ENCODE measurements around the gene SESN3.
"Not testable (repeated sequence)": the region's sequence is repeated elsewhere in the genome, so short reads cannot be mapped to it uniquely, and the experiment has no call there.

The SESN3 gene

GRCh38 chr11:95212609-95213008 lies 18.4 kb downstream of the SESN3 start:
- no peak for DNase-seq

GRCh38 chr11:95209535-95209934 lies 21.5 kb downstream of the SESN3 start:
- DNase-seq, result not testable (repeated sequence)

- DNase-seq, result no peak
Measured at GRCh38 chr11:95200781-95201457, 30.1 kb downstream of the SESN3 start.

GRCh38 chr11:95195831-95196230 lies 35.2 kb downstream of the SESN3 start:
- DNase-seq, result no peak

GRCh38 chr11:95193541-95193940 lies 37.5 kb downstream of the SESN3 start:
- DNase-seq, result no peak

GRCh38 chr11:95192717-95193116 lies 38.3 kb downstream of the SESN3 start:
- DNase-seq, result no peak

GRCh38 chr11:95187723-95188122 lies 43.3 kb downstream of the SESN3 start:
- no peak for DNase-seq

GRCh38 chr11:95182397-95182796 lies 48.6 kb downstream of the SESN3 start:
- no peak for DNase-seq

- no peak for DNase-seq
Measured at GRCh38 chr11:95175818-95176380, 55.1 kb downstream of the SESN3 start.

GRCh38 chr11:95170294-95170693 lies 60.7 kb downstream of the SESN3 start:
- no peak for DNase-seq

GRCh38 chr11:95166781-95167180 lies 64.2 kb downstream of the SESN3 start:
- no peak for DNase-seq

GRCh38 chr11:95165638-95166037 lies 65.4 kb downstream of the SESN3 start:
- DNase-seq, result no peak

GRCh38 chr11:95163106-95163505 lies 67.9 kb downstream of the SESN3 start:
- DNase-seq, result no peak

- DNase-seq, result no peak
Measured at GRCh38 chr11:95161248-95161647, 69.8 kb downstream of the SESN3 start.

- DNase-seq, result no peak
Measured at GRCh38 chr11:95157824-95158223, 73.2 kb downstream of the SESN3 start.

- peak; percentile 47 for DNase-seq
Measured at GRCh38 chr11:95156916-95157541, 74.0 kb downstream of the SESN3 start.

GRCh38 chr11:95156133-95156721 lies 74.8 kb downstream of the SESN3 start:
- DNase-seq, result no peak

GRCh38 chr11:95155385-95155784 lies 75.6 kb downstream of the SESN3 start:
- no peak for DNase-seq

GRCh38 chr11:95154514-95154913 lies 76.5 kb downstream of the SESN3 start:
- peak; percentile 59 for DNase-seq

- no peak for DNase-seq
Measured at GRCh38 chr11:95153857-95154246, 77.2 kb downstream of the SESN3 start.

GRCh38 chr11:95152876-95153856 lies 77.8 kb downstream of the SESN3 start:
- DNase-seq, result no peak

GRCh38 chr11:95150956-95151684 lies 79.9 kb downstream of the SESN3 start:
- DNase-seq, result peak; percentile 70

All from NCI-H446 treated with DMSO at 0.1 percent for 48 hours (cell line).